Tibial nerve (tissue), 4 donors: ENCODE measurements around the gene SLC12A7. TPM values are rescaled to one million over a fixed set of nuclear protein-coding genes. Genes with fewer than 3 reads are reported as not detected.

ENCODE experiments used
- DNase-seq, 2 donors: peaks; one replicate each; pipeline ENCODE4 v3.0.0-alpha.2; 2019; ENCODE audit warnings: low spot score in 2 of 2
- H3K27ac ChIP-seq, 4 donors: fragments of 200-600 bp; sonication (generic) in 3 of 4; one replicate each; pipeline ENCODE4 v1.5.1; 2017 to 2019; ENCODE audit warnings: mild to moderate bottlenecking in 1 of 4
- H3K27me3 ChIP-seq, 2 donors: fragments of 200-600 bp; sonication (generic) in 1 of 2; one replicate each; pipeline versions ENCODE4 v1.5.1 to v1.6.0; 2017 to 2019
- H3K36me3 ChIP-seq, 3 donors: fragments of 200-600 bp; sonication (generic); one replicate each; pipeline ENCODE4 v1.5.1; 2018 to 2019
- H3K4me1 ChIP-seq, 4 donors: fragments of 200-600 bp; sonication (generic) in 3 of 4; one replicate each; pipeline ENCODE4 v1.5.1; 2017 to 2019
- H3K4me3 ChIP-seq, 4 donors: fragments of 200-600 bp; sonication (generic) in 3 of 4; one replicate each; pipeline ENCODE4 v1.5.1; 2017 to 2019; ENCODE audit warnings: mild to moderate bottlenecking in 1 of 4, moderate library complexity in 1 of 4
- H3K9me3 ChIP-seq, 4 donors: fragments of 200-600 bp; sonication (generic) in 3 of 4; one replicate each; pipeline ENCODE4 v1.5.1; 2017 to 2019
- EP300 ChIP-seq, 2 donors: sonication (generic); formaldehyde crosslinking; IDR thresholded peaks; one replicate each; pipeline ENCODE4 v1.6.1; 2017; ENCODE audit warnings: antibody characterized with exemption in 2 of 2, mild to moderate bottlenecking in 1 of 2
- POLR2A ChIP-seq, 2 donors: fragments of 450-650 bp; IDR thresholded peaks; one replicate each; pipeline ENCODE4 v1.6.1; 2017; ENCODE audit warnings: antibody characterized with exemption in 2 of 2, mild to moderate bottlenecking in 2 of 2, moderate library complexity in 2 of 2
- WGBS, 2 donors: methylation state at CpG; one replicate each; pipeline ENCODE4 v1.1.5; 2018; 5-methylcytosine and 5-hydroxymethylcytosine counted together
- total RNA-seq, 4 donors: library from RNA; depleted of rRNA; stranded (reverse); fragments of >200 nt; gene quantifications; one replicate each; pipeline ENCODE4 v1.1.0, GENCODE V29; 2016
- TF ChIP-seq, protein P1 (sequence below), 5 experiments: fragments of 200-600 bp in 3 of 5; fragments of 450-650 bp in 2 of 5; sonication (generic) in 3 of 5; IDR thresholded peaks; one replicate each; pipeline ENCODE4 v1.5.1; 2016 to 2019; ENCODE audit warnings: antibody characterized with exemption in 5 of 5, mild to moderate bottlenecking in 3 of 5, moderate library complexity in 2 of 5

The SLC12A7 gene
- total RNA-seq, 4 donors from 2014 or later, result 11.4 to 39.3 (median 18.8) TPM

DNA sequence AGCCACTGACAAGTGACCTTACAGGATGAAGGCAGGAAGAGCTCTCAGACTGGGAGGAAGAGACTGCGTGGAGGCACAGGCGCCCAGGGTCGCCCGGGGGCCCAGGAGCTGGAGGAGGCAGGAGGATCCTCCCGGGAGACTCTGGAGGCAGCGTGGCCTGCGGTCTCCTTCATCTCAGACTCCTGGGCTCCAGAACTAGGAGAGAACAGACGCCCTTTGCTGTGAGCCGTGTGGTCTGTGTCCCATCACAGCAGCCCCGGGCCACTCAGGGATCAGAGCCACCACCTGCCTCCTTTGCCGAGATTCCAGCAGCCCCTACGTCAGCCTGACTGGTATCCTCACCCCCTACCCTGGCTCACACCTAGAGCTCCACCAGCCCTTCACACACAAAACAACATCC lies 45.2 kb downstream of the SLC12A7 start:
- Histone ChIP-seq H3K27ac (no peak overlapping the region), H3K4me3 (no peak overlapping the region), H3K4me1 (no peaks in the 10 kb centered on the region), H3K27me3 (no peaks in the 10 kb centered on the region), H3K9me3 (no peaks in the 10 kb centered on the region), H3K36me3 (peaks cover 0 to 75% (median 0%) of the 10 kb centered on the region in 3 donors)
- WGBS, 2 donors, result 84 to 87% methylated on average over 11 to 12 of the region's 12 CpGs
- no peak for DNase-seq
- no peak for TF ChIP-seq EP300 (IDR thresholded peaks at IDR 0.05)
- TF ChIP-seq POLR2A (IDR thresholded peaks at IDR 0.05), result no peak
- TF ChIP-seq, protein P1, sequence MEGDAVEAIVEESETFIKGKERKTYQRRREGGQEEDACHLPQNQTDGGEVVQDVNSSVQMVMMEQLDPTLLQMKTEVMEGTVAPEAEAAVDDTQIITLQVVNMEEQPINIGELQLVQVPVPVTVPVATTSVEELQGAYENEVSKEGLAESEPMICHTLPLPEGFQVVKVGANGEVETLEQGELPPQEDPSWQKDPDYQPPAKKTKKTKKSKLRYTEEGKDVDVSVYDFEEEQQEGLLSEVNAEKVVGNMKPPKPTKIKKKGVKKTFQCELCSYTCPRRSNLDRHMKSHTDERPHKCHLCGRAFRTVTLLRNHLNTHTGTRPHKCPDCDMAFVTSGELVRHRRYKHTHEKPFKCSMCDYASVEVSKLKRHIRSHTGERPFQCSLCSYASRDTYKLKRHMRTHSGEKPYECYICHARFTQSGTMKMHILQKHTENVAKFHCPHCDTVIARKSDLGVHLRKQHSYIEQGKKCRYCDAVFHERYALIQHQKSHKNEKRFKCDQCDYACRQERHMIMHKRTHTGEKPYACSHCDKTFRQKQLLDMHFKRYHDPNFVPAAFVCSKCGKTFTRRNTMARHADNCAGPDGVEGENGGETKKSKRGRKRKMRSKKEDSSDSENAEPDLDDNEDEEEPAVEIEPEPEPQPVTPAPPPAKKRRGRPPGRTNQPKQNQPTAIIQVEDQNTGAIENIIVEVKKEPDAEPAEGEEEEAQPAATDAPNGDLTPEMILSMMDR (IDR thresholded peaks at IDR 0.05), result no peak

DNA sequence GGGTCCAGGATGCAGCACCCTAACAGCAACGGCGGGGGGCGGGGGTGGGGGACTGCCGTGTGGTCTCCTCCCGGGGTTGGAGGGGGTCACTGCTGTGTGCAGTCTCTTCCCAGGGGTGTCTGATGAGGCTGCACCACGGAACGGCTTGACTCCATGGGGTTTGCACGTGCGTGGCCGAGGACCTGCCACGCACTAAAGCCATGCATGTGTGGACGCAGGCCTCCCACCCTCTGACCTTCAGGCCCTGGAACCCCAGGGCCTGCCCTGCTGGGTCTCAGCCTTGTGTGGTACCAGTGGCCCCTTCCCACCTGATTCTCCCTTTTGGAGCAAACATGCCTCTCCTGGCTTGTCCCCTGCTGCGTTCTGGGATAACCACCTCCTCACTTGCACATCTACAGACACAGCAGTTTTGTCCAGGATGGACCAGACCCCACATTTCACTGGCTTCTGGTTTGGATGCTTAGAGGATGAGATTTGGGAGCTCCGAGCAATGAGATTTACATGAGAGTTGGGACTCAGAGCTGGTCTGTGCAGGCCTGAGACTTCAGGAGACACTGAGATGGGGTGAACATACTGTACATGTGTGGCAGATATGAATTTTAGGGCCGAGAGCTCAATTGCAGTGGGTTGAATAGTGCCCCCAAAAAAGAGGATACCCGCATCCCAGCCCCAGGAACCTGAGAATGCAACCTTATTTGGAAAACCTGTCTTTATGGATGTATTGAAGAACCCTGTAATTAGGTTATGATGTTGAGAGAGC lies 45.8 kb downstream of the SLC12A7 start:
- 88 to 91% methylated on average over 13 to 16 of the region's 16 CpGs for WGBS, 2 donors
- no peak overlapping the region for H3K4me3 ChIP-seq
- no peaks in the 10 kb centered on the region for H3K27me3 ChIP-seq
- no peak for TF ChIP-seq POLR2A (IDR thresholded peaks at IDR 0.05)
- TF ChIP-seq EP300 (IDR thresholded peaks at IDR 0.05), result no peak
- TF ChIP-seq, protein P1 (IDR thresholded peaks at IDR 0.05), result no peak
- no peak overlapping the region for H3K27ac ChIP-seq
- peaks cover 0 to 75% (median 0%) of the 10 kb centered on the region in 3 donors for H3K36me3 ChIP-seq
- no peak for DNase-seq
- H3K4me1 ChIP-seq, result no peaks in the 10 kb centered on the region
- no peaks in the 10 kb centered on the region for H3K9me3 ChIP-seq

DNA sequence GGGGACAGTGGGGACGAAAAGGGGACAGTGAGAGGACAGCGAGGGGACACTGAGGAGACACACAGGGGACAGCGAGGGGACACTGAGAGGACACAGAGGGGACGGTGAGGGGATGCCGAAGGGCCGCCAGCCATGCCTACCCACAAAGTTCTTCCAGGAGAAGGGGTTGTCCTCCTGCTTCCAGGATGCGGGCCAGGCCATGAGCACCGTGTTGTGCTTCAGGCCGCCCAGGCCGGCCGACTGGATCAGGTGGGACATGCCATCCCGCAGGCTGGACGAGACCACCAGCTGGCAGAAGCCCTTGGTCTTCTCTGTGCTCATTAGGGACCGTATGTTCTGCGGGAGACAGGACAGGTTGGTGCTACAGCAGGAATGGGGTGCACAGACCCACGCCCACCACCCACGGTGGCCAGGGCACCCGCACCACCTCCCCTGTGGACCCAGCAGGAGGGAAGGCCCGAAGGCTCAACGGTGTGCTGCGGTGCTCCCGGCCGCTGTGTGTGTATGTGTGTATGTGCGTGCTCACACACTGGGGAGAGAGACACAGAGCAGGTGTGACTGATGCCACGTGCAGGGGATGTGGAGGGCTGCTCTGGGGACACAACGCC lies 46.6 kb downstream of the SLC12A7 start:
- 85 to 93% methylated on average over 20 to 26 of the region's 26 CpGs for WGBS, 2 donors
- no peak for DNase-seq
- H3K4me1 ChIP-seq, result no peaks in the 10 kb centered on the region
- no peaks in the 10 kb centered on the region for H3K9me3 ChIP-seq
- no peaks in the 10 kb centered on the region for H3K27me3 ChIP-seq
- TF ChIP-seq, protein P1 (IDR thresholded peaks at IDR 0.05), result no peak
- TF ChIP-seq EP300 (IDR thresholded peaks at IDR 0.05), result no peak
- TF ChIP-seq POLR2A (IDR thresholded peaks at IDR 0.05), result no peak
- H3K4me3 ChIP-seq, result no peak overlapping the region
- H3K36me3 ChIP-seq, result peaks cover 0 to 81% (median 0%) of the 10 kb centered on the region in 3 donors
- H3K27ac ChIP-seq, result no peak overlapping the region

- Histone ChIP-seq H3K9me3 (no peaks in the 10 kb centered on the region), H3K4me3 (no peak overlapping the region), H3K27me3 (no peaks in the 10 kb centered on the region), H3K36me3 (peaks cover 0 to 86% (median 0%) of the 10 kb centered on the region in 3 donors), H3K27ac (no peak overlapping the region), H3K4me1 (no peaks in the 10 kb centered on the region)
- no peak for DNase-seq
- TF ChIP-seq POLR2A (IDR thresholded peaks at IDR 0.05), result no peak
- TF ChIP-seq EP300 (IDR thresholded peaks at IDR 0.05), result no peak
- TF ChIP-seq, protein P1 (IDR thresholded peaks at IDR 0.05), result no peak
- WGBS, 2 donors, result 85 to 86% methylated on average over 49 of the region's 49 CpGs
Measured at GRCh38 chr5:1064383-1065142, 47.3 kb downstream of the SLC12A7 start.
